HG02885 (cell line): ENCODE data around the gene NRCAM.
A peak's percentile ranks its signal among the peaks of the same experiment; 100 is the strongest.

Experiments
- ATAC-seq: cut with Tn5 transposase; IDR thresholded peaks from one replicate; pipeline ENCODE4 v1.9.1; 2021; ENCODE audit warnings: mild to moderate bottlenecking; ENCODE audit not compliant: unreplicated experiment, poor library complexity

NRCAM gene

GRCh38 chr7:108120933-108121332, 335.3 kb downstream of the NRCAM start:
- no peak for ATAC-seq

- ATAC-seq, result no peak
These were observed 336.0 kb downstream of the NRCAM start for GRCh38 chr7:108120196-108120595.

- no peak for ATAC-seq
These were observed 337.3 kb downstream of the NRCAM start for GRCh38 chr7:108118959-108119358.

GRCh38 chr7:108114117-108114841, 342.0 kb downstream of the NRCAM start:
- peak; percentile 90 for ATAC-seq

GRCh38 chr7:108112683-108113082, 343.6 kb downstream of the NRCAM start:
- no peak for ATAC-seq

- ATAC-seq, result peak; percentile 57
These were observed 346.9 kb downstream of the NRCAM start for GRCh38 chr7:108109221-108109908.

GRCh38 chr7:108108131-108108530, 348.1 kb downstream of the NRCAM start:
- ATAC-seq, result no peak

GRCh38 chr7:108104324-108104723, 351.9 kb downstream of the NRCAM start:
- no peak for ATAC-seq

- no peak for ATAC-seq
These were observed 352.5 kb downstream of the NRCAM start for GRCh38 chr7:108103558-108104298.

GRCh38 chr7:108102671-108103312, 353.4 kb downstream of the NRCAM start:
- no peak for ATAC-seq

GRCh38 chr7:108101759-108102158, 354.5 kb downstream of the NRCAM start:
- no peak for ATAC-seq

- no peak for ATAC-seq
These were observed 356.5 kb downstream of the NRCAM start for GRCh38 chr7:108099713-108100112.

- ATAC-seq, result no peak
These were observed 358.5 kb downstream of the NRCAM start for GRCh38 chr7:108097703-108098102.
